AG09319 (cell line): ENCODE results near the gene FBN1.
A peak's percentile ranks its signal among the peaks of the same experiment; 100 is the strongest.

Experiments
- DNase-seq: peaks from one replicate; pipeline ENCODE4 v3.0.0-alpha.2; 2010; ENCODE audit warnings: low read depth; ENCODE audit errors: extremely low read depth
- CTCF ChIP-seq: IDR thresholded peaks from 2 replicates; pipeline ENCODE4 v1.5.1; 2011; ENCODE audit warnings: low read depth, mild to moderate bottlenecking, inconsistent platforms, low read length, moderate library complexity

Gene FBN1

GRCh38 chr15:48643776-48644466 is 1.6 kb downstream of the FBN1 start:
- no peak for DNase-seq
- no peak for TF ChIP-seq CTCF

DNA sequence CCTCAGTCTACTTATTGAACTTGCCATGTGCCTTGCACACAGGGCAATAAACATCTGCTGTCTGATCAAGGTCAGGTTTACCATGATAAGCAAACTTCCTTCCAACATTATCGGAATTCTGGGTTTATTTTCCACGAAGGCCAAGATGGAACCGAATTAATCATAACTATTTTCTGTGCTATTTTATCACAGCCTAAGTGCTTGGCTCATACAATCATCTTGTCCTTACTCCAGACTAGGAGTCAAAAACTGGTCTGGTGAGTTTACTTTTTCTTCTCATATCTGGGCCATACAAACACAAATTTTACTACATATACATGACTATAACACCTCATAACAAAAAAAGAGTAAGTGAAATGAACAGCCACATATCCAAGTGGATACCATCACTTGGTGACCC is 2.3 kb downstream of the FBN1 start:
- TF ChIP-seq CTCF = no peak
- DNase-seq = no peak

DNA sequence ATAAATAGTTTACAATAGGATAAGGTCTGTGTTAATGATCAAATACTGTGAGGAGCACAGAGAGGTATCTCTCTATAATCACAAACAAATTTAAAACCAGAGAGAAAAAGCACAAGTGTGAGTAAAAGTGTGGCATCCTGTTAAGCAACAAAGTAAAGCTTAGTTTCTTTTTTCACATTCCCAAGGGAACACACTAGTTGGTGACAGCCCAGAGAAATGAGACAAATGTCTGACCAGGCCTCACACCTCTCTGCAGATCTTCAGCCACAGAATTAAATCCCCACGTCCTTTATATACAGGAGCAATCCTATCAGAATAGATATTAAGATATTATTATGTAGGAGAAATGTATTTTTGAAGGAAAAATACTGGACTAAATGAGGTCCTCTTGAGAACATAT is 2.7 kb downstream of the FBN1 start:
- TF ChIP-seq CTCF = no peak
- no peak for DNase-seq

DNA sequence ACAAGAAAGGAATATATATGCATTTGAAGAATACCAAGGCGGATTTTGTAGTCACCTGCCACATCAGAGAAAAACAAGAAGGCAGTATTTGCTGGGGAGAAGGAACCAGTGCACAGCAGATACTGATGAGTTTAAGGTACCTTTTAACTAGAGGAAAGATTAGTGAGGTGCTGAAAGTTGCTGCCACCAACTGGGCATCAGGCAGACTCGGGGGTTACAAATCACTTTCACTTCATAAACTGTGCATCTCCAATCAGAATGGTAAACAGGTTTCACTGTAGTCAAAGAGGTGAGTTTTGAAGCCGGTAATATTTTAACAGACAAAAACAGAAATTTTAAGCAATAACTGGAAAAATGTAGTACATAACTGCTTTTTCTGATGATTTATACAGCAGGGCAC is 4.1 kb downstream of the FBN1 start:
- no peak for DNase-seq
- peak; percentile 50 for TF ChIP-seq CTCF

- DNase-seq = no peak
- no peak for TF ChIP-seq CTCF
These were observed 6.5 kb downstream of the FBN1 start for GRCh38 chr15:48638963-48639362.

DNA sequence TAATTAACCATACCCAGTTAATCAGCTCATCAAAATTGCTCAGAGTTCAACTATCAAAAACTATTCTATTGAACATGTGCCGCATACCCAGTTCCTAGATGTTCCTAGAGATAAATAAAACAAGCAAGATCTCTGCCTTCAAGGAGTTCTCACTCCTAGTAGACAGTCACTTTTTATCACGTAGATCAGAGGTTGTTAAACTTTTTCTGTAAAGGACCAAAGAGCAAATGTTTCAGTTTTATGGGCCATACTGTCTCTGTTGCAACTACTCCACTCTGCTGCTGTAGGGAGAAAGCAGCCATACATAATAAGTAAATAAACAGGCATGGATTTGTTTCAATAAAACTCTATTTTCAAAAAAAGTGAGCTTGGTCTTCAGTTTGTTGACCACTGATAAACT is 7.9 kb downstream of the FBN1 start:
- TF ChIP-seq CTCF = no peak
- no peak for DNase-seq

DNA sequence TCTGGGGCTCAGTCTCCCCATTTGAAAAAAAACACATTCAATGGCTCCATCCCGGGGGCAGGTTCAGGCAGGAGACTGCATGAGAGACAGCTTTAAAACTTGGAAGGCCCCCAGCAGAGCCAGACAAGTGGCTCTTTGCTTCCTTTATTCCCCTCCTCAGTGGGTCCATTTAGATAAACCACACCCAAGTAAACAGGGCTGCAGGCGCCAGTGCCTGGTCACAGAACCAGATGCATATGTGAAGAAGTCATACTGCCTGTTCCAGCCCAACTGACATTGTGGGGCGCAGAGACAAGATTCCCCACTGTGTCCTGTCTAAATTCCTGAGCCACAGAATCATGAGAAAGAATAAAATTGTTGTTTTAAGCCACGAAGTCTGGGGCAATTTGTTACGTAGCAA is 9.0 kb downstream of the FBN1 start:
- DNase-seq = no peak
- no peak for TF ChIP-seq CTCF
